ENCODE data around the gene PPP1R10. TPM values are rescaled to one million over a fixed set of nuclear protein-coding genes. Genes with fewer than 3 reads are reported as not detected.

Gene PPP1R10
- total and polyA plus RNA-seq, 2 of the 13 experiments (the other 11 are each of a cell fraction or from before 2014, with no cell fraction given): 26.3 to 38.4 TPM

DNA sequence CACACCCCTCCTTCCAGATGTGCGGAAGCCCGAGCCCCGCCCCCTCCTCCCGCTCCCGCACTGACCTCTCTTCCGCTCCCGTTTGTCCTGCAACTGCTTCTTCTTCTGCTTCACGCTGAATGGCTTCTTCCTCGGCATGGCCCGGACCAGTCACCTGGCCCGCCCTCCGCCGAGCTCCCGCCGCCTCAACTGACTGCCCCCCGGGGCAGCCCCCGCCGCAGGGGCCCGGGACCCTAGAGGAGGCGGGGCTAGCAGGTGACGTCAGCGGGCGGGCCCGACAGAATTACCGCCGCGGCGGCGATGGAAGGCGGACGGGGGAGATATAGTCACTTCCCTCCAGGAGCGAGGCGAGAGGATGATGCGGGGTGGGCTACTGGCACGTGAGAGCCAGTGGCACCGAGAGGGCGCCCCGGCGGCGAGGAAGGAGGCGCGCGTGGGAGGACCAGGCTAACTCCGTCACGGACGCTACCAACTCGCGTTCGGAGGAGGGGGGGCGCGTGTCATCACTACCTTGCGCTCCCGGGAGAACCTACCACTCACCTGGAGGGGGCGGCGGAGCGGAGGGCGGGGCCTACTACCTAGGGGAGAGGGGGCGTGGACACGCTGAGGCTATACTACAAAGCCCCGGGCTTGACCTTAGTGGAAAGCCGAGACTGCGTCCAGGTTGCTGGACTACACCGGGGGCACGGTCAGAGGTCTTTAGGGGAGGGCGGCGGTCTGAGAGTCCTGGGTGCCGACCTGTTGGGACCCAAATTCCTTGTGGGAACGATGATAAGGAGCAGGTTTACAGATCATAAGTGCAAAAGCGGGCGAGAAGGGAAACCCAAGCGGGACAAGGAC lies 60.8 kb downstream of the PPP1R10 start, which contains the start of gene GNL1 (continued):
- TF ChIP-seq ZKSCAN8 (CRISPR knock-in tag; IDR thresholded peaks at IDR 0.05; ENCODE audit: borderline replicate concordance) (peak; percentile 65; the same call in 1 of the 2 replicates), ZNF354B (CRISPR knock-in tag; IDR thresholded peaks at IDR 0.05) (peak; percentile 65; the same call in 1 of the 2 replicates), ZNF891 (CRISPR knock-in tag; IDR thresholded peaks at IDR 0.05) (peak; percentile 64; the same call in 1 of the 2 replicates), KLF12 (CRISPR knock-in tag; IDR thresholded peaks at IDR 0.05; ENCODE audit: borderline replicate concordance) (peak; percentile 25; the same call in 1 of the 2 replicates), MLXIP (CRISPR knock-in tag; IDR thresholded peaks at IDR 0.05; ENCODE audit: borderline replicate concordance) (0 out of 2 replicates have a peak, but pooled peaks have one; percentile 28), PHF8 (CRISPR knock-in tag; IDR thresholded peaks at IDR 0.05) (peak; percentile 58), TMF1 (CRISPR knock-in tag; IDR thresholded peaks at IDR 0.05; ENCODE audit: low read depth) (peak; percentile 66; the same call in 1 of the 2 replicates), CREBL2 (CRISPR knock-in tag; IDR thresholded peaks at IDR 0.05; ENCODE audit: borderline replicate concordance) (no peak; the same call in 1 of the 2 replicates), RXRA (CRISPR knock-in tag; IDR thresholded peaks at IDR 0.05) (peak; percentile 46; the same call in 1 of the 2 replicates), SMC3 (IDR thresholded peaks at IDR 0.05; ENCODE audit: low read length) (no peak), PAF1 (CRISPR knock-in tag; IDR thresholded peaks at IDR 0.05) (no peak), ZBTB44 (CRISPR knock-in tag; IDR thresholded peaks at IDR 0.05) (no peak), JUN (CRISPR knock-in tag; IDR thresholded peaks at IDR 0.05) (0 out of 2 replicates have a peak, but pooled peaks have one; percentile 62), ZNF558 (CRISPR knock-in tag; IDR thresholded peaks at IDR 0.05; ENCODE audit: borderline replicate concordance) (0 out of 2 replicates have a peak, but pooled peaks have one; percentile 15), CC2D1A (CRISPR knock-in tag; IDR thresholded peaks at IDR 0.05) (0 out of 2 replicates have a peak, but pooled peaks have one; percentile 61), CENPT (CRISPR knock-in tag; IDR thresholded peaks at IDR 0.05; ENCODE audit: low read depth) (peak; percentile 60; the same call in 1 of the 2 replicates)
- TF ChIP-seq, protein P1, sequence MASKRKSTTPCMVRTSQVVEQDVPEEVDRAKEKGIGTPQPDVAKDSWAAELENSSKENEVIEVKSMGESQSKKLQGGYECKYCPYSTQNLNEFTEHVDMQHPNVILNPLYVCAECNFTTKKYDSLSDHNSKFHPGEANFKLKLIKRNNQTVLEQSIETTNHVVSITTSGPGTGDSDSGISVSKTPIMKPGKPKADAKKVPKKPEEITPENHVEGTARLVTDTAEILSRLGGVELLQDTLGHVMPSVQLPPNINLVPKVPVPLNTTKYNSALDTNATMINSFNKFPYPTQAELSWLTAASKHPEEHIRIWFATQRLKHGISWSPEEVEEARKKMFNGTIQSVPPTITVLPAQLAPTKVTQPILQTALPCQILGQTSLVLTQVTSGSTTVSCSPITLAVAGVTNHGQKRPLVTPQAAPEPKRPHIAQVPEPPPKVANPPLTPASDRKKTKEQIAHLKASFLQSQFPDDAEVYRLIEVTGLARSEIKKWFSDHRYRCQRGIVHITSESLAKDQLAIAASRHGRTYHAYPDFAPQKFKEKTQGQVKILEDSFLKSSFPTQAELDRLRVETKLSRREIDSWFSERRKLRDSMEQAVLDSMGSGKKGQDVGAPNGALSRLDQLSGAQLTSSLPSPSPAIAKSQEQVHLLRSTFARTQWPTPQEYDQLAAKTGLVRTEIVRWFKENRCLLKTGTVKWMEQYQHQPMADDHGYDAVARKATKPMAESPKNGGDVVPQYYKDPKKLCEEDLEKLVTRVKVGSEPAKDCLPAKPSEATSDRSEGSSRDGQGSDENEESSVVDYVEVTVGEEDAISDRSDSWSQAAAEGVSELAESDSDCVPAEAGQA (IDR thresholded peaks at IDR 0.05; ENCODE audit: low read depth): peak; percentile 38; the same call in 1 of the 2 replicates
- TF ChIP-seq, protein P1 (CRISPR knock-in tag; IDR thresholded peaks at IDR 0.05; ENCODE audit: borderline replicate concordance): 0 out of 2 replicates have a peak, but pooled peaks have one; percentile 63
